Measurements from ENCODE around the gene NMNAT1. TPM values are rescaled to one million over a fixed set of nuclear protein-coding genes. Genes with fewer than 3 reads are reported as not detected.

Gene NMNAT1
- total RNA-seq, 1 experiment from 2014 or later = 2.8 TPM

GRCh38 chr1:9920606-9921005 lies 22.7 kb upstream of the NMNAT1 start:
- Histone ChIP-seq H4K91ac (ENCODE audit: insufficient read length, low read depth, low read length) (no peak overlapping the region), H3K18ac (ENCODE audit: insufficient read length, low read depth, low read length) (no peak overlapping the region), H2BK15ac (ENCODE audit: low read depth, low read length) (no peak overlapping the region), H3K14ac (ENCODE audit: insufficient read depth, low read length) (no peak overlapping the region), H4K5ac (ENCODE audit: insufficient read length, low read depth, low read length) (no peak overlapping the region), H2BK120ac (ENCODE audit: low read depth, low read length, poor library complexity, severe bottlenecking) (no peak overlapping the region), H3K27ac (ENCODE audit: insufficient read length, low read depth, low read length) (no peak overlapping the region), H3K79me2 (ENCODE audit: insufficient read depth, low read length) (no peaks in the 10 kb centered on the region), H3K79me1 (ENCODE audit: insufficient read depth, low read depth, low read length, poor library complexity, severe bottlenecking) (no peaks in the 10 kb centered on the region), H3K23me2 (ENCODE audit: insufficient read length, low read depth, low read length, poor library complexity, severe bottlenecking) (no peaks in the 10 kb centered on the region), H3K27me3 (ENCODE audit: insufficient read depth, low read length) (no peaks in the 10 kb centered on the region), H2AFZ (ENCODE audit: low read length) (no peak overlapping the region), H3K23ac (ENCODE audit: insufficient read length, low read depth, low read length) (no peak overlapping the region), H4K8ac (replicated peaks; ENCODE audit: insufficient read length, low read depth, low read length) (no peak overlapping the region), H3K56ac (ENCODE audit: insufficient read length, low read depth, low read length) (no peak overlapping the region), H2AK5ac (ENCODE audit: insufficient read length, low read length) (no peak overlapping the region), H3K4ac (ENCODE audit: low read depth, low read length) (no peak overlapping the region), H4K20me1 (ENCODE audit: control insufficient read depth, insufficient read depth, insufficient read length) (no peaks in the 10 kb centered on the region), H3K9ac (ENCODE audit: extremely low read depth, insufficient read length, low read length) (no peak overlapping the region), H3K9me3 (ENCODE audit: control insufficient read depth, low read depth, low read length) (no peaks in the 10 kb centered on the region), H3K4me1 (ENCODE audit: insufficient read depth, low read length) (peaks cover 3% of the 10 kb centered on the region; the same call in 1 of the 2 replicates), H2BK20ac (ENCODE audit: low read depth, low read length, poor library complexity, severe bottlenecking) (no peak overlapping the region), H3T11ph (ENCODE audit: low read length) (no peak overlapping the region), H3K4me2 (ENCODE audit: insufficient read depth, insufficient read length, low read length) (no peak overlapping the region), H2BK12ac (ENCODE audit: insufficient read length, low read depth, low read length) (no peak overlapping the region), H2BK5ac (ENCODE audit: insufficient read length, low read length) (no peak overlapping the region)
- WGBS (ENCODE audit: extremely low coverage, insufficient read length, low lambda C conversion rate) = no CpG with 5 or more reads among the region's 5 CpGs
- no peaks in the 10 kb centered on the region for H3K27me3 Mint-ChIP-seq (ENCODE audit: low read depth)
- peak overlapping the region in 2 of 3 experiments; percentile 25 to 68; a peak in 2 of 7 replicates for H3K27ac Mint-ChIP-seq
- no peaks in the 10 kb centered on the region for H3K9me3 Mint-ChIP-seq
- H3K36me3 Mint-ChIP-seq (ENCODE audit: insufficient read depth in 1 of 3, low read depth in 3 of 3) = no peaks in the 10 kb centered on the region
- DNase-seq = no peak
- TF ChIP-seq CTCF (conservative IDR thresholded peaks at IDR 0.05) = no peak
- H3K4me1 Mint-ChIP-seq = peaks cover 15 to 27% of the 10 kb centered on the region in 2 experiments
- H3K4me3 Mint-ChIP-seq = no peak overlapping the region; a peak in 1 of 5 replicates
